H9 (cell line): ENCODE results near the gene NFKBIZ. TPM values are rescaled to one million over a fixed set of nuclear protein-coding genes. Genes with fewer than 3 reads are reported as not detected.

Experiments
- DNase-seq: peaks from one replicate; pipeline ENCODE4 v3.0.0-alpha.2; 2017
- H2AFZ ChIP-seq: one replicate; pipeline ENCODE4 v1.6.1; 2013; ENCODE audit warnings: mild to moderate bottlenecking, low read length, control low read depth, moderate library complexity
- H2AK5ac ChIP-seq: 2 replicates; pipeline ENCODE4 v1.6.1; 2013; ENCODE audit warnings: low read length, control low read depth, mixed read lengths; ENCODE audit not compliant: insufficient read length
- H2BK120ac ChIP-seq: one replicate; pipeline ENCODE4 v1.6.1; 2013; ENCODE audit warnings: low read depth, mild to moderate bottlenecking, low read length, control low read depth, inconsistent platforms; ENCODE audit not compliant: poor library complexity, severe bottlenecking
- H2BK12ac ChIP-seq: 2 replicates; pipeline ENCODE4 v1.6.1; 2013; ENCODE audit warnings: low read length, control low read depth, mixed read lengths, low read depth; ENCODE audit not compliant: insufficient read length
- H2BK15ac ChIP-seq: 2 replicates; pipeline ENCODE4 v1.6.1; 2013; ENCODE audit warnings: low read depth, low read length, control low read depth
- H2BK20ac ChIP-seq: one replicate; pipeline ENCODE4 v1.6.1; 2013; ENCODE audit warnings: low read depth, mild to moderate bottlenecking, low read length, control low read depth, inconsistent platforms; ENCODE audit not compliant: poor library complexity, severe bottlenecking
- H2BK5ac ChIP-seq: 2 replicates; pipeline ENCODE4 v1.6.1; 2013; ENCODE audit warnings: low read length, control low read depth, mixed read lengths; ENCODE audit not compliant: insufficient read length
- H3K14ac ChIP-seq: 2 replicates; pipeline ENCODE4 v1.6.1; 2013; ENCODE audit warnings: low read length, control low read depth; ENCODE audit not compliant: insufficient read depth
- H3K18ac ChIP-seq: 2 replicates; pipeline ENCODE4 v1.6.1; 2013; ENCODE audit warnings: low read depth, mild to moderate bottlenecking, mixed read lengths, low read length, control low read depth; ENCODE audit not compliant: insufficient read length
- H3K23ac ChIP-seq: 2 replicates; pipeline ENCODE4 v1.6.1; 2013; ENCODE audit warnings: low read length, control low read depth, mixed read lengths, low read depth; ENCODE audit not compliant: insufficient read length
- H3K23me2 ChIP-seq: 2 replicates; pipeline ENCODE4 v1.6.1; 2013; ENCODE audit warnings: low read depth, mild to moderate bottlenecking, mixed read lengths, low read length, control low read depth; ENCODE audit not compliant: insufficient read length, poor library complexity, severe bottlenecking
- H3K27ac ChIP-seq: 2 replicates; pipeline ENCODE4 v1.5.1; 2013; ENCODE audit warnings: low read length, control low read depth, mixed read lengths, low read depth; ENCODE audit not compliant: insufficient read length
- H3K27me3 ChIP-seq: 2 replicates; pipeline ENCODE4 v1.6.1; 2013; ENCODE audit warnings: low read length, control low read depth, inconsistent platforms; ENCODE audit not compliant: insufficient read depth
- H3K4ac ChIP-seq: 2 replicates; pipeline ENCODE4 v1.6.1; 2013; ENCODE audit warnings: low read depth, mild to moderate bottlenecking, control low read depth, inconsistent platforms, low read length, moderate library complexity
- H3K4me1 ChIP-seq: 2 replicates; pipeline ENCODE4 v1.6.1; 2013; ENCODE audit warnings: low read length, control low read depth, inconsistent platforms; ENCODE audit not compliant: insufficient read depth
- H3K4me2 ChIP-seq: 2 replicates; pipeline ENCODE4 v1.6.1; 2013; ENCODE audit warnings: low read length, control low read depth, mixed read lengths; ENCODE audit not compliant: insufficient read length, insufficient read depth
- H3K56ac ChIP-seq: 2 replicates; pipeline ENCODE4 v1.6.1; 2013; ENCODE audit warnings: low read depth, mild to moderate bottlenecking, mixed read lengths, low read length, control low read depth; ENCODE audit not compliant: insufficient read length
- H3K79me1 ChIP-seq: 2 replicates; pipeline ENCODE4 v1.6.1; 2013; ENCODE audit warnings: low read depth, mild to moderate bottlenecking, moderate library complexity, low read length, control low read depth, inconsistent platforms; ENCODE audit not compliant: insufficient read depth, poor library complexity, severe bottlenecking
- H3K79me2 ChIP-seq: 2 replicates; pipeline ENCODE4 v1.6.1; 2013; ENCODE audit warnings: low read length, control low read depth, inconsistent platforms; ENCODE audit not compliant: insufficient read depth
- H3K9ac ChIP-seq: 2 replicates; pipeline ENCODE4 v1.6.1; 2013; ENCODE audit warnings: low read length, control low read depth, mixed read lengths; ENCODE audit not compliant: insufficient read length; ENCODE audit errors: extremely low read depth
- H3K9me3 ChIP-seq: one replicate; pipeline ENCODE4 v1.6.1; 2013; ENCODE audit warnings: low read depth, low read length, inconsistent platforms; ENCODE audit not compliant: control insufficient read depth
- H3T11ph ChIP-seq: one replicate; pipeline ENCODE4 v1.6.1; 2013; ENCODE audit warnings: mild to moderate bottlenecking, low read length, control low read depth, inconsistent platforms
- H4K20me1 ChIP-seq: one replicate; pipeline ENCODE4 v1.6.1; 2013; ENCODE audit not compliant: control insufficient read depth, insufficient read length, insufficient read depth
- H4K5ac ChIP-seq: 2 replicates; pipeline ENCODE4 v1.6.1; 2013; ENCODE audit warnings: low read depth, mild to moderate bottlenecking, mixed read lengths, low read length, control low read depth; ENCODE audit not compliant: insufficient read length
- H4K8ac ChIP-seq: replicated peaks from 2 replicates; pipeline ENCODE4 v1.6.1; 2013; ENCODE audit warnings: low read length, control low read depth, mixed read lengths, low read depth; ENCODE audit not compliant: insufficient read length
- H4K91ac ChIP-seq: 2 replicates; pipeline ENCODE4 v1.6.1; 2013; ENCODE audit warnings: low read depth, mild to moderate bottlenecking, moderate library complexity, mixed read lengths, low read length, control low read depth; ENCODE audit not compliant: insufficient read length
- H3K27ac Mint-ChIP-seq, 3 experiments: 2 replicates in 2 of 3; 3 replicates in 1 of 3; pipeline ENCODE4 v1.8.0; 2020 to 2021; ENCODE audit warnings: mixed read lengths in 3 of 3, mild to moderate bottlenecking in 1 of 3, moderate library complexity in 1 of 3
- H3K27me3 Mint-ChIP-seq: 2 replicates; pipeline ENCODE4 v1.8.0; 2021; ENCODE audit warnings: low read depth, mild to moderate bottlenecking, moderate library complexity, mixed read lengths
- H3K36me3 Mint-ChIP-seq, 3 experiments: 2 replicates in 2 of 3; 3 replicates in 1 of 3; pipeline ENCODE4 v1.8.0; 2020 to 2021; ENCODE audit warnings: low read depth in 3 of 3, mixed read lengths in 3 of 3; ENCODE audit not compliant: insufficient read depth in 1 of 3
- H3K4me1 Mint-ChIP-seq, 2 experiments: 2 replicates each; pipeline ENCODE4 v1.8.0; 2020; ENCODE audit warnings: mixed read lengths in 2 of 2
- H3K4me3 Mint-ChIP-seq, 2 experiments: 2 replicates in 1 of 2; 3 replicates in 1 of 2; pipeline ENCODE4 v1.8.0; 2020 to 2021; ENCODE audit warnings: mild to moderate bottlenecking in 2 of 2, mixed read lengths in 2 of 2, moderate library complexity in 1 of 2
- H3K9me3 Mint-ChIP-seq, 2 experiments: 2 replicates in 1 of 2; 3 replicates in 1 of 2; pipeline ENCODE4 v1.8.0; 2020; ENCODE audit warnings: mild to moderate bottlenecking in 2 of 2, mixed read lengths in 2 of 2, moderate library complexity in 1 of 2
- CTCF ChIP-seq: fragments of 200-600 bp; sonication (generic); conservative IDR thresholded peaks from 3 replicates; pipeline ENCODE4 v1.8.0; 2021; ENCODE audit warnings: antibody characterized with exemption, mild to moderate bottlenecking
- WGBS: extraction: QIAGEN DNeasy Blood & Tissue Kit; methylation state at CpG from one replicate; pipeline ENCODE4 v1.1.7; 2013; ENCODE audit warnings: missing lambda C conversion rate, low lambda C conversion rate, mixed read lengths; ENCODE audit not compliant: insufficient read length; ENCODE audit errors: extremely low coverage; 5-methylcytosine and 5-hydroxymethylcytosine counted together
- total RNA-seq: library from RNA; stranded (reverse); gene quantifications from 2 replicates; pipeline ENCODE4 v1.2.1, GENCODE V29; 2021

Gene NFKBIZ
- total RNA-seq, 1 experiment from 2014 or later = 11.1 TPM

GRCh38 chr3:101868534-101869464 is 19.5 kb downstream of the NFKBIZ start:
- Histone ChIP-seq H4K8ac (no peak overlapping the region), H2BK5ac (no peak overlapping the region), H2BK20ac (no peak overlapping the region), H3K4me1 (no peaks in the 10 kb centered on the region), H2BK15ac (no peak overlapping the region), H2AFZ (no peak overlapping the region), H2AK5ac (no peak overlapping the region), H3K23me2 (no peaks in the 10 kb centered on the region), H3K79me2 (no peaks in the 10 kb centered on the region), H3K14ac (no peak overlapping the region), H3K27ac (no peak overlapping the region), H3K4ac (no peak overlapping the region), H3T11ph (no peak overlapping the region), H2BK12ac (no peak overlapping the region), H4K91ac (no peak overlapping the region), H4K20me1 (no peaks in the 10 kb centered on the region), H3K27me3 (no peaks in the 10 kb centered on the region), H4K5ac (no peak overlapping the region), H3K18ac (no peak overlapping the region), H3K23ac (no peak overlapping the region), H3K9me3 (no peaks in the 10 kb centered on the region), H3K9ac (no peak overlapping the region), H3K4me2 (no peak overlapping the region), H2BK120ac (no peak overlapping the region), H3K79me1 (no peaks in the 10 kb centered on the region), H3K56ac (no peak overlapping the region)
- H3K27ac Mint-ChIP-seq = no peak overlapping the region
- H3K4me1 Mint-ChIP-seq = peaks cover 3 to 4% of the 10 kb centered on the region in 2 experiments; a peak in 3 of 4 replicates
- no CpG with 5 or more reads among the region's 12 CpGs for WGBS
- no peaks in the 10 kb centered on the region for H3K9me3 Mint-ChIP-seq
- no peak overlapping the region for H3K4me3 Mint-ChIP-seq
- H3K36me3 Mint-ChIP-seq = no peaks in the 10 kb centered on the region
- no peak for DNase-seq
- no peak for TF ChIP-seq CTCF
- H3K27me3 Mint-ChIP-seq = no peaks in the 10 kb centered on the region
